Medulla oblongata (tissue), 1 donor: ENCODE measurements around the gene DNER.

ENCODE experiments used
- DNase-seq: peaks from one replicate; pipeline ENCODE4 v3.0.0-alpha.2; 2015; ENCODE audit errors: extremely low spot score

The DNER gene

DNA sequence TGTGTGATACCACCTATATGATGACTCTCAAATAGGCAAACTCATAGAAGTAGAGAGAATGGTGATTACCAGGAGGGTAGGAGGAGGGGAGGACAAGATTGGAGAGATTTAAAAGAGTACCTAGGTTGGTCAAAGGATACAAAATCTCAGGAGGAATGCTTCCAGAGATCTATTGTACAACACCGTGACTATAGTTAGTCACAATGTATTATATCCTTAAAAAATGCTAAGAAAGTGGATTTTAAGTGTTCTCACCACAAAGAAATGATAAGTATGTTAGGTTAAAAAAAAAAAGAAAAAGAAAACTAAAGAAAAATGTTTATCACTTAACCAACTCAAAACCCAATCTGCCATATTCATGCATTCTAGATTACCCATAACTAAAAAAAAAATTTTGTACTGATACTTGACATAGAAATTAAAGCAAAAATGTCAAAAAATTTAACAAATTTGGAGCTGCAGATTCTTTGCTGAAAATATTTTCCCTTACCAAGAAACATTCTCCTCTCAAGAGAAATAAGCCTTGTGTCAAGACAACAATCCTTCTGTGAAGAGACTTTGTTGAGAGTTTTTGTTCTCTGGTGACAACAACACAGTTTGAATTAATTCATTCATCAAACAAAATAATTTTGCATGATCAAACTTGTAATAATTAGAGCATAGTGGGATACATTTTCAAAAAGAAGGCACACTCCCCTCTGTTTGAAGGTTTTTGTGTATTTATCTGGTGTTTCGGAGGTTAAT is 213.1 kb downstream of the DNER start:
- DNase-seq = peak; percentile 19

DNA sequence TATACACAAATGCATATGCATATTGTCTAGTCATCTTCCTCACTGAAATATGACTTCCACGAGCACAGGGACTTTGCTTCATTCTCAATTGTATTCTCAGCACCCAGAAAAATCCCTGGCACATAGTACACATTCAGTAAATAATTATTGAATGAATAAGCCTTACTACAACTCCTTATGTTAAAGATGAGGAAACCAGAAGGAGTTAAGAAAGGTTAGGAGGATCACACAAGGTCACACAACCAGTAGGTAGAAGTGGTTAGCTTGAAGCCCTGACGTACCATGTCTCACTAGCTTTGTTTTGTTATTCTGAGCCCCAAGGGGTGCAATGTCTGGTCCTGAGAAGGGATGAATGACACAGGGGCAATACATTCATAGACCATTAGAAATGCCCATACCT is 222.3 kb downstream of the DNER start:
- no peak for DNase-seq

DNA sequence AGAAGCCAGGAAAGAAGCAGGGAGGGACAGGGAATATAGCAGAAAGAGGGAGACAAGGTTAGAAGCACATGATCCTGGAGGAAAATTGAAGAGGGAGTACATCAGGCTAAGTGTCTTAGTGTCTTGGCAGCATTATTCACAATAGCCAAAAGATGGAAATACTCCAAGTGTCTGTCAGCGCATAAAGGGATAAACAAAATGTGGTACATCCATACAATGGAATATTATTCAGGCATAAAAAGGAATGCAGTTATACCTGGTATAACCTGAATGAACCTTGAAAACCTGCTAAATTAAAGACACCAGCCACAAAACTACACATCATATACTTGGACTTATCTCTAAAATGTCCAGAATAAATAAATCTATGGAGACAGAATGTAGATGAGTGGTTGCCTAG is 224.2 kb downstream of the DNER start:
- DNase-seq = no peak

DNA sequence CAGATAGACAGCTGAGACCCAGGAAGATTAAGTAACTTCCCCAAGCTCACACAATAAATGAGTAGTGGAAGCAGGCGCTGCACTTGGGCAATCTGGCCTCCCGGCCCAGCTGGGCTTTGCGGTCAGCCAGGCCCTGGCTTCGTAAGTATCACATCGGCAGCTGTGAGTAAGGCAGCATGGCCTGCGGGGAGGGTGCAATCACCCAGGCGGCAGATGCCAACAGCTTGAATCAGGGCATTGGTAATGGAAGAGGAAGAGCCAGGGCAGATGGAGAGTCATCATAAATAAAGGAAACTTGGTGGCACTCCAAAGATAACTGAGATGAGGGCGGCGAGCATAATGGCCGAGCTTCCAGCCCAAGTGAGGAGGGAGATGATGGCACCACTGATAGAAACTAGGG is 225.3 kb downstream of the DNER start:
- DNase-seq = peak; percentile 38

DNA sequence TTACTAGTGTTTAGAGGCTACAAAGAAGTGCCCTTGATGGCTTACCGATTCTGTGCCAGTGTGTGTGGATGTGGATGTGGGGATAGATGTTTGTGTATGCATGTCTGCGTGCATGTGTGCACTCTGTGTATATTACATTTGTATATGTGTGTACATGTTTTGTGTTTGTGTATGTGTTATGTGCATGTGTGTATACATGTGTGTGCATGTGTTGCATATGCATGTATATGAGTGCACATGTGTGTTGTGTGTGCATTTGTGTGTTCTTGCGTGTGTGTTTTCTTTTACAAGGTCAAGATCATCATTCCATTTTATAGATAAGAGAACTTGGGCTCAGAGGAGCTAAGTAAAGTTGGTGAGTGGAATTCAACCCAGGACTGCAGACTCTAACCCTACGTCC is 226.1 kb downstream of the DNER start:
- no peak for DNase-seq

DNA sequence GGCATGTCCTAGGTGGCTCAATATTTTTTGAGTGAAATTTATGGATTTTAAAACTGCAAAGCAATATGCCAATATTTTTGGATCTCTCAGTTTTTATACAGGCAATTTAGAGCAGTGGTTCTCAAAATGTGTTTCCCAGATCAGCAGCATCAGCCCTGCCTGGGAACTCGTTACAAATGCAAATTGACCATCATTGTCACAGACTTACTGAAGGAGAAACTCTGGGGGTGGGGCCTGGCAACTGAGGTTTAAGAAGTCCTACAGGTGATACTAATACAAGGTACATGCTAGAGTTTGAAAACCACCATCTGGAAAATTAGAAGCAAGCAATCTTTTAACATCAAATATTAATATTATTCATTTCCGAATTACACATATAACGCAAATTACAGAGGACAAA is 227.7 kb downstream of the DNER start:
- no peak for DNase-seq

DNA sequence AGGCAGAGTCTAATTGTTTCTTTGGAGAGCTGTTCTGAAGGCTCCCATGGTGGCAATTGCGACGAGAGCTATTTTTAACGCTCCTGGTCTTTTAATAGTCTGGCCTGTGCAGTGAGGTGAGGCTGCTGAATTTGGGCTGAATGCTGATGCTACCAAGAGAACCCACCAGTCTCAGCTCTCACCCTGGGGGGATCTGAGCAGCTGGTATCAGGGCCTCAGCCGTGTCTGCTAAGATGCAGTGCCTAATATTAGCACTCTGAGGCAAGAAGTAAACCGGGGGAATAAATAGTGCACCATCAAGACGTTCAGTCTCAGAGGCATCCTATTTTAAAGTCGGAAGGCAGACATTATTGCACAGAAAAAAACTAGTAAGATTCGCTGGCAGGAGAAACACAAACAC is 228.5 kb downstream of the DNER start:
- no peak for DNase-seq

DNA sequence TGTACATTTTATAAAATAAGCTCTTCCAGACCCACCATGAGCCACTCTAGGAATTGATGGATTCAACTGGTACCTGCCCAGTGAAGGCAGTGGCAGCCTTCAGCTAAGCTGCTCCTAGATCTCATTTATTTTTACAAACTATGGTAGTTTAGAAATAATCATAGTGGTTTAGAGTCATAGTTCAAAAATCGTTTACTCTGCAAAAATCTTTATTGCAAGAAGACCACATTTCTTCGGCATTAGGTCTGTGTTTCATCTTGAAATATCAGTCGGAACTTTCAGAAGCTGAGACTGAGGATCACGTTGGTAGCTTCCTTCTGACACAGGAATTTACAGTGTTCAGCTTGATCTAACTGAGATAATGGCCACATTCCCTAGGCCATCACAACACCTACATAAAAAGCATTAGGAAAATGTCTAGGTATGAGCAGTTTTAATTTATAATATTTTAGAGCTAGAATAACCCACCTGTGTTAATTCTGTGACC is 237.0 kb downstream of the DNER start:
- no peak for DNase-seq

DNA sequence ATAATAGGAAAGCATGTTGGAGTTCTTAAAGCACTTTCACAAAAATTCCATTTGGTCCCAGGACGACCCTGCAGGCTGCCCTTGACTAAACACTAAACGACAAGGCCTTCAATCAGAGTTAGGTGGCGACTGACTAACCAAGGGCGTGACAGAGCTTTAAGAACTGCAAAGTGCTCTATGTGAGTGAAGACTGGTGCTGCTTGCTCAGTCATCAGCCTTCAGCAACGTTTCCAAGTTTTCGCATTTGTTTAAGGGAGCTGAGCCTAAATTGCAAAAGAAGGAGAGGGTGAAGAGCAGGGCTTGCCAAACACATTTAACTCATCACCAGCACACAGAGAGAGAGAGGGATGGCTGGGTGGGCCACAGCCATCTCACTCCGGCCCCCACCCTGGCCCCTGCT is 238.6 kb downstream of the DNER start:
- no peak for DNase-seq

DNA sequence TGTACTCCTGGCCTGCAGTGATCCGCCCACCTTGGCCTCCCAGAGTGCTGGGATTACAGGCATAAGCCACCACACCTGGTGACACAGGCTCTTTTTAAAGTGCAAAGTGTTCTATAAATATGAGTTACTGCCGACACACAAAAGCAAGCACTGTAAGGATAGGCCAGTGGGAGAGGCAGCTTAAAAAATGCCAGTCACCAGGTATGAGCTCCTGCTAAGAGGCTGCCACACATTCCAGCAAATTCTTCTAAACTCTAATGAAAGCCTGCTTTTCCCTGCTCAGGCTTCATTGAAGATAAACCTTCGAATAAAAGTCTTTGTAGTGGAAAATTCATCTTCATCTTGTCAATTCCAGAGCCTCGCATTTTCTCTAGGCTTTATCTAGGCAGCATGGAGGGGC is 240.2 kb downstream of the DNER start:
- DNase-seq = no peak

DNA sequence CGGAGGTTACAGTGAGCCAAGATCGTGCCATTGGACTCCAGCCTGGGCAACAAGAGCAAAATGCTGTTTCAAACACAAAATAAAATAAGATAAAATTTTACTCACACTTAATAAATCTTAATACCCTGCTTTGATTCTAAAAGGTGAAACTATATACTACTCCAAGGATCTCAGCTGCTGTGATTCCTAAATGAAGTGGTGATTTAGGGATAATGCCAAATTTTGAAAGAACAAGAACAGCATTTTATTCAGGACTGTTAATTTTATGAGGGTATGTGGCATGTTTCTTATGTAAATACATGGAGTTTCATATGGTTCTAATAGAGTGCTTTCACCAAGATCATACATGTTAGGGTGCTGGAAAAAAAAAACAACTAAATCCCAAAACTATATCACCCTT is 243.6 kb downstream of the DNER start:
- DNase-seq = no peak

DNA sequence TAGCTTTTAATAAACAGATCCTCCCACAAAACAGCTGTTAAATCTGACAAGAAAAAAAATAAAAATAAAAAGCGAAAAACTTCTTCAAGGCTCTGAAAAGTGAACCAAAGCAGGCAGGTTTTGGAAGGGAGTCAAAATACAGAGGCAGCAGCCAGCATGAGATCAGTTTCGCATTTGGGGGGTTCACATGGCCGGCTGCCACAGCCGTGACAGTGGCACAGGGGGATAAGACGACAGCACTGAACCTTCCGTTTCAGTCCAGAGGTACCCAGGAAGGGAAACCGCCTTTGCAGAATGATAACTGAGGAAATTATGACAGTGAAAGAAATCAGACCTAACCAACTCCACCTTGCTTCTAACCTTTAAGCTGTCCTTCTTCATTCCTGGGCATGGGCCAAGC is 246.6 kb downstream of the DNER start:
- no peak for DNase-seq

DNA sequence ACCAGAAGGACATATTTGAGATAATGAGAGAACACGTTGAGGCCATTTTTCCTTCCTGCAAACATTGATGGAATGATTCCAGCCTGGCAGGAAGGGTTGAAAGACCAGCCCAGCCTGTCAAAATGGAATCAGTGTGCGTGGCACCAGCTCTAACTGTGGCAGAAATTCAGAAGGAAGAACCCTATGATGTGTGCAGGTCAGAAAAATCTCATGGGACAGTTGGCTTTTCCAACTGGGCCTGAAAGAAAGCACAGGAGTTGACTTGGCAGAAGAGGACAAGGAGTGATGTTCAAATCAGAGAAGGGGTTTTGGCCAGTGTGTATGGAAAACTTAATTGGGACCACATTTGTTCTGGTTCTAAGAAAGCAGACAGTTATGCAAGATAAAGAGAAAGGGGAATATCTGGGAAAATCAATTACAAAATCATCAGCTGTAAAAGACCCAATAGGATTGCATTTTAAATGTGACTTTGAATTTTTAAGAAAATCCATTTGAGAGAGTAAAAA is 250.5 kb downstream of the DNER start:
- DNase-seq = no peak

DNA sequence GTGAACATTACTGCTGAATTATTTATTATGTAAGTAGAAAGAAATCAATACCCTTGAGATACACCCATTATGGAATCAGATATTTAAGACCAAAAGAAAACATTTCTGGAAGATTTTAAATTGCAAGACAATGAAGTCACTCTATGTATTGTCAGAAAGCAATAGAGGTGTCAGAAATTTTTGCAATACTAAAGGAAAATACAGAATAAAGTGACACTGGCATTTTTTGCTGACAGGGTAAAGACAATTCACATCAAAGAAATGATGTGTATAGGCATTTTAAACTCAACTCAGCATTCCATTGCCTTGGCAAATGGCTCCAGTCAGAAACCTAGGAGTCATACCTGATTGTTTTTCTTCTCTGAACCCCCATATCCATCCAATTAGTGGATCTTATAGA is 252.2 kb downstream of the DNER start:
- no peak for DNase-seq

DNA sequence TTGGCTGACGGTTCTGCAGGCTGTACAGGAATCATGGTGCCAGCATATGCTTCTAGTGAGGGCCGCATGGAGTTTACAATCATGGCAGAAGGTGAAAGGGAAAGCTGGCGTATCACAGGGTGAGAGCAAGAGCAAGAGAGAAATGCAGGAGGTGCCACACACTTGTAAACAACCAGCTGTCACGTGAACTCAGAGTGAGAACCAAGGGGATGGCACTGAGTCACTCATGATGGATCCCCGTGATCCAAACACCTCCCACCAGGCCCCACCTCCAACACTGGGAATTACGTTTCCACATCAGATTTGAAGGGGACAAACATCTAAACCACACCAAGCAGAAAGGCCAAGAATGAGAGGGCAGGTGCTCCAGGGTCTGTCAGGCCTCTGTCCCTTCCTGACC is 258.3 kb downstream of the DNER start:
- DNase-seq = no peak

DNA sequence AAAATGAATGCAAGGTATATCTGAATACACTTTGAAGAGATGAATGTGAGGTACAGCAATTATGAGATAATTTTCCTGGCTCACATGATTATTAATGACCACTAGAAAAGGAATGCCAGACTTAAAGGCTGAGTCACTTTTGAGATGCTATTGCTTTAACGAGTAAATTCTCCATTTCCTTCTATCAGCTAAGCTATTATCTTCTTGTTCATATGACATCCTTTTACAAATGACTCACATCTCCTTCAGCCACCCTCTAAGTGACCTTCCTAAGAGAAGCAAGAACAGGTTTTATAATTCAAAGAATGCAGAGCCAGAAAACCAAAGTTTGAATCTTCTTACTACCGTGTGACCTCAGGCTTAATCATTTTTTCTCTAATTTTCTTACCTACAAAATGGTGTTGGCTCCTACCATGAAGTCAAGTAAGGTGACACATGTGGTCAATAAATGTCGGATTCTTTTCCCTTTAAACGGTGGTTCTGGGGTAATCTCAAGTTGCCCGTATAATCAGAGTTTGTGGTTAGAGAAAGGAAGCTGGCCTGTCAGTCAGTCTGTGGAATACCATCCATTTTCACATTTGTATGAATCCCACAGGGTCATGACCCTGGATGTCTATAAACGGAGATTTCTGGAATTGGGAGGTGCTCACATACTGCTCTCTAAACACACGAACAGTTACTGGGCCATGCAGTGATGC is 259.3 kb downstream of the DNER start:
- DNase-seq = no peak

DNA sequence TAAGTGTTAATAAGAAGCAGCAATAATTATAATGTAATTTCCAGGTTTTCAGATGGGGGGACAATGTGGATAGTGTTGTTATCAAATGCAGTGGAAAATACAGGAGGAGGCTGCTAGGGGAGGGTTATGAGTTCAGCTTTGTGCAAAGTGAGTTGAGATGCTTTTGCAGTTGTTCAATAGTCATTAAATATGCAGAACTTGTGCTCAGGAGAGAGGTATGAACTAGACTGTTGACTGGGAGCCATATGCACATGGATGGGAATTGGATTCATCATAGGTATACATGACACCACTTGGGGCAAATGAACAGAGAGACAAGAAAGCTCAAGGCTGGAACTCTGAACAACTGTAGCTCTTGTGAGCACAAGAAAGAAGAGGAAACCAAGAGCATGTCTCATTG is 261.1 kb downstream of the DNER start:
- no peak for DNase-seq

DNA sequence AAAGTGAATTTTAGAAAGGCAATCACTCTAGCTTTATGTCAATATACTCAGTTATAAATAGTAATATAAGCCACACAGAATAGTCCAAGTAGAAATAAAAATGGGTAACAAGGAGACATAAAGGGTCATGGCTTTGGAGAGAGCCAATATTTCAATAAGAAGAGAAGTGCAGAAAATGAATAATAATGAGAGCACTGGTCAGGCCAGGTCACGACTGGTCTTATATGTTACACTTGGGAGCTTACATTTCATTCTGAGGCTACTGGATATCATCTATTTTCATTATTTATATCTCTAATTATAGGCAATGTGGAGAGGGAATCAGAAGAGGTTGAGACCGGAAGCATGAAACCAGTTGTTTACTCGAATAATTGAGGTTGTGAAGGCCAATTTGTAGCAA is 262.5 kb downstream of the DNER start:
- DNase-seq = no peak

DNA sequence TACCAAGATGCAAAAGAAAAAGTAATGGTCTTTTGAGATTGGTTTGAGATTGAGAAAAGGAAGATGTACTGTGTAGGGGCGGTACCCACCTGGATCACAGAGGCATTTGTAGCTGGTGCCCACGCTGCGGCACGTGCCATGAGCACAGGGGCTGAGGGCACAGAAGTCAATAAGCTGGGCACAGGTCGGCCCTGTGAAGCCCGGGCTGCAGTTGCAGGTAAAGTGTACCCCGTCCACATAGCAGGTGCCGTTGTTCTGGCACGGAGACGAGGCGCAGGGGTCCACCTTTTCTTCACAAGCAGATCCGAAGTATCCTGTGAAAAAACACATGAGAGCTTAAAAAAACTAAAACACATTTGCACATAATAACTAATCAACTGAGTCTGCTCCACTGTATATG is 267.1 kb downstream of the DNER start:
- no peak for DNase-seq

DNA sequence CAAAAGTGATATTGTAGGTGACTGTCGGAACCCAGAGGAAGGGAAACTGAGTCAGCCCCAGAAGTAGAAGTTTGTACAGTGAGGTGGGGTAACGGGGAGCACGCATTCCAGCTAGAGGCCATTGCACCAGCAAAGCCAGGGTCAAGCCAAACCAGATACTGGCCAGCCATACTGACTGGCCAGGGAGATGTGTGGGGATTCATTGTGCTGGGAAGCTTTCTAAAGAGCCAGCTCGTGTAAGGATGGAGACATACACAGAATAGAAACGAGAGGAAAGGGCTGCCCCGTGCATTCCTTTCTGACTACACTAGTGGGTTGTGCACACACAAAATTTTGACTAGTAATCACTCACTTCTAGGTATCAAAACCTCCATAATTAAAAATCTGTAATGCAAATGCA is 268.0 kb downstream of the DNER start:
- peak; percentile 68 for DNase-seq

DNA sequence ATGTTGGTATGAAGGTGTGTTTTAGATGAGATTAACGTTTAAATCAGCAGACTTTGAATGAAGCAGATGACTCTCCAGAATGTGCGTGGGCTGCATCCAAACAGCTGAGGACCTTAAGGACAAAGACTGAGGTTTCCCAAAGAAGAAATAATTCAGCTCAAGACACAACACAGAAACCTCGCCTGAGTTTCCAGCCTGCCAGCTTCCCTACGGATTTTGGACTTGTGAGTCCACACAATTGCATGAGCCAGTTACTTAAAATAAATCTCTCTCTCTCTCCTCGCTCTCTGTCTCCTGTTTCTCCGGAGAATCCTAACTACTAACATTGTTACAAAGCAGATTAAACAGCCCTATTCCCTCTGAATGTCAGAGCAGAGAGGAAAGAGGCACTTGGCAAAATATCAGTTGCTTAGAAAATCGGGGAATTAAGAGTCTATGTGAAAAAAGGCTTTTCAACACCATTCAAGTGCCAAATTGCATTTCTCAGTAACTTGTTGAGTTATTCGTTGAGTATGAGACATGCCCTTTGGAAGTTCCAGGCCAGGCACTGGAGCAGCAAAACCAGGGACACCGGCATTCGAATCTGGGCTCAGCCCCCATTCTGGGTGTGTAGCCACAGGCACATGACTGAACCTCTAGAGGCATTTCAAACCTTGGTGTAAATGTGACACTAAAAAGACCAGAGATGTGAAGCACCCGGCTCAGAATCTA is 268.7 kb downstream of the DNER start:
- DNase-seq = peak; percentile 78

DNA sequence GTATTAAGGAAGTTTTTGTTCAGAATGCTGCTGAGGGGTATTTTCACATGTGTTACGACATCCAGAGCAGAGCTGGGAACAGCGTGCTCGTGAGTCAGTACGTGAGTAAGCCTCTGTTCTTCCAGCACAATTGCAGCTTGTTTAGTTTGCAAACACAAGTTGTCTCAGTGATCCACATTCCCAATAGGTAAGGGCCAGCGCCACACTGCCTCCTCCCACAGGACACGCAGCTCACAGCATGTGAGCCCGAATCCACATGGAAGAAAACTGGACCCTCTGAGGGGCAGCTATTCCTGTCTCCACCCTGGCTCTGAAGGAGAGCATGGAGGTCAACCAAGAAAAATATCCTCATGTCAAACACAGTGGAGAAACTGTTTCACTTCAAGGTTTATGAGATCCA is 269.3 kb downstream of the DNER start:
- DNase-seq = peak; percentile 89
